ENCODE results near the gene DDR1.
"Not testable (repeated sequence)": the region's sequence is repeated elsewhere in the genome, so short reads cannot be mapped to it uniquely, and the experiment has no call there.

The DDR1 gene

DNA sequence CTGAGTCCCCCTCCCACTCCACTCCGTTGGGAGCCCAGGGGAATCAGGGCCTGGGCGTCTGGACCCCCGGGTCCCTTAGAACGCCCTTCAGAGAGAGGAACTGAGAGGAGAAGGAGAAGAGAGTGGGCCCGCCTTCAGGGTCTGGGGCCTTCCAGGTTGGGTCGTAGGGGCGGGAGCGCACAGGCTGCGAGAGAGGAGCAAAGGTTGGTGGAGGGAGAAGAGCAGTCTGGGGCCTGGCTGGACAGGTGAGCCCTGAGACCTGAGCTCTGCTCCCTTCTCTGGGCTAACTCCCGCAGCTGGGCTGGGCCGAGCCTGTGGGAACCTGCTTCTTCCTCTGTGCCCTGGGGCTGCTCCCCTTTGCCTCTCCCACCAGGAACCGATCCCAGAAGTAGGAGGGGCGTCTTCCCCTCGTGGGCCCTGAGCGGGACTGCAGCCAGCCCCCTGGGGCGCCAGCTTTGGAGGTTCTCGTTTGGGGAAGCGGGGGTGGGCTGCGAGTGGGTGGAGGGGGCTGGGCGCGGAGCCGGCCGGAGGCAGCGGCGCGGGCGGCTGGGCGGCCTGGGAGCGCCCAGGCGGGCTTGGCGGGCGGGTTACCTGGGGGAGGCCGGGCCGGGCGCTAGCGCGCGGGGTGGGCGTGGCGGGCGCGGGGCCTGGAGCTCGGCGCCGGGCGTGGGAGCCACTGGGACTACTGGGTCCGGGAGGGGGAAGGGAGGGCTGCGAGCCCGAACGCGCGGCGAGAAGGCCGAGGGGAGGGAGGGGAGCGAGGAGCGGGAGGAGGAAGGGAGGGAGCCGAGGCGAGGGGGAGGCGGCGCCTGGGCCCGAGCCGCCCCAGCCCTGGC lies at the start of gene DDR1:
Gene DDR1 (plus strand): TSS at position 835 of the 836 bp plus-strand sequence. CDS start 4,211 bp downstream, outside the sequence.
- no peak for DNase-seq

DNA sequence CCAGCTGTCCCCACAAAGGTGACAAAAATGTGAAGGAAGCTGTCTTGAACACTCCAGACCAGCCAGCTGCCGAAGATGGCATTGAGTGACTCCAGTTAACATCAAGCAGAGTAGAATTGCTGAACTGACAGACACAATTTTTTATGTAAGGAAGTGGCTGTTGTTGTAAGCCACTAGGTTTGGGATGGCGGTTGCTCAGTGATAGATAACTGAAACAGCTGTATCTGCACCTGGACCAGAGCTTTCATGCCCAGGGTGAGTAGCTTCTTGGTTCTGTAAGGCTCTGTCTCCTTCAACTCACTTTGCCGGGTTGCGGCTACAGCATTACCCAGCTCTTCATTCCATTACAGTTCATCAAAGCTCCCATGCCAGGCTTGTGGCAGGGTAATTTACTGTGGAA lies 49.7 kb upstream of the DDR1 start:
- no peak for DNase-seq

DNA sequence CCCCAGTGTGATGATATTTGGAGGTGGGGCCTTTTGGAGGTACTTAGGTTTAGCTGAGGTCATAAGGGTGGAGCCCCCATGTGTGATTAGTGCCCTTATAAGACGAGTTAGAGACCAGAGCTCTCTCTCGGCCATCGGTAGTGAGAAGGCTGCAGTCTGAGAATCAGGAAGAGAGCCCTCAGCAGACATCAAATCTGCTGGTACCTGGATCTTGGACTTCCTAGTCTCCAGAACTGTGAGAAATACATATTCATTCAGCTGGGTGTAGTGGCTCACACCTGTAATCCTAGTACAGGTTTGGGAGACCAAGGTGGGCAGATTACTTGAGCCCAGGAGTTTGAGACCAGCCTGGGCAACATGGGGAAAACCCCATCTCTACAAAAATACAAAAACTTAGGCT lies 48.7 kb upstream of the DDR1 start:
- no peak for DNase-seq

DNA sequence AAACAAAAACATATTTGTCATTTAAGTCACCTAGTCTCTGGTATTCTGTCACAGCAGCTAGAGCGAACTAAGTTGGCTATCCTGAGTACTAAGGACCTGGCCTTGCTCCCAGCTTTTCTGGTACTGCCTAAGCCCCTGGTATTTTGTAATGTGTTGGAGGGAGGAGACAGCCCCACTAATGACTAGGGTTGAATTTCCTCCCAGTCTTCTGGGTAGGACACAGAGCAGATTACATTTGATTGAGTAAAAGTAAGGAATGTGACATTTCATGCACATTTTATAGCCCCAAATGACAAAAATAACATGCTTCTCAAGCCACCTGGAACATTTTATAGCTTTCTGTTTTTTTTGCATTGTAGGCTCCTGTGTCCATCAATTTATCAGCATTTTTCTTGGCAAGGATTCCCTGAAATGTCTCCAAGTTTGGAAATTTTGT lies 47.9 kb upstream of the DDR1 start:
- DNase-seq = no peak

DNA sequence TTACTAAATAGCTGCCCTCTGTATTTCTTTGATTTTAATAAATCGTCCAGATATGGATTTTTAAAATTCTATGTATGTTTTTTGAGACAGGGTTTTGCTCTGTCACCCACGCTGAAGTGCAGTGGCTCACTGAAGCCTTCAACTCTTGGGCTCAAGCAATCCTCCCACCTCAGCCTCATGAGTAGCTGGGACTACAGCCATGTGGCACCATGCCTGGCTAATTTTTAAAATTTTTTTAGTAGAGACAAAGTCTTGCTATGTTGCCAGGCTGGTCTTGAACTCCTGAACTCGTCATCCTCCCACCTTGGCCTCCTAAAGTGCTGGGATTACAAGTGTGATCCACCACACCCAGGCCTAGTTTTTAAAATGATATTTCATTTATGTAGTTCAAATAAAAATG lies 47.4 kb upstream of the DDR1 start:
- no peak for DNase-seq

DNA sequence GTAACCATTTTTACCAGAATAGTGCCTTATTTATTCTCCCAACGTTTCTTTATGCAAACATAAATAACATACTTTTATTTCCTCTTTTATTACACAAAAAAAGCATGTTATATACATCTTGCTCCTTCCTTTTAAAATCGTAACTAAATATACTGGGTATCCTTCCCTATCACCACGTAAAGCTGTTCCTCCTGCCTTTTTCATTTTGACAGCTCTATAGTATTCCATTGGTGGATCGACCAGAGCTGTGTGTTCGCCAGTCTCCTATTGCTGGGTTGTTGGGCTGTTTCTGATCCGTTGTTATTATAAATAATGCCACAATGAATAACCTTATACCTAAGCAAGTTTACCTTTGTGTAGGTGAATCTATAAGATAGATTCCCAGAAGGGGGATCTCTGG lies 46.9 kb upstream of the DDR1 start:
- DNase-seq = no peak

DNA sequence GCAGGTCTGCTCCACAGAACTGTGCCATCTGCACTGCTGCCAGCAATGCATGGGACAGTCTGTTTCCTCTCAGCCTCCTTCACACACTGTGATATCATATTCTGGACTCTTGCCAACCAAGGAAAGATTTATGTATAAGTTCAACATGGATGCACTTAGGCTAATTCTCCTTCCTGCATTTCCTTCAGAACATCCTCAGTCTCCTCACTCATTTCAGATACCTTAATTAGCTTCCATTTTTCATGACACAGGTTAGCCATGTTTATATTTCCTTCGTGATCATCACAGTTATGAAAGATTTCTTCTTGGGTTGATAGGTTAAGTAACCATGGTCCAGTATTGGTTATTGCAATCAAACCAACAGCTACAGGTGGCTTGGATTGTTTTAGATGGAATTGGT lies 46.4 kb upstream of the DDR1 start:
- DNase-seq = no peak

DNA sequence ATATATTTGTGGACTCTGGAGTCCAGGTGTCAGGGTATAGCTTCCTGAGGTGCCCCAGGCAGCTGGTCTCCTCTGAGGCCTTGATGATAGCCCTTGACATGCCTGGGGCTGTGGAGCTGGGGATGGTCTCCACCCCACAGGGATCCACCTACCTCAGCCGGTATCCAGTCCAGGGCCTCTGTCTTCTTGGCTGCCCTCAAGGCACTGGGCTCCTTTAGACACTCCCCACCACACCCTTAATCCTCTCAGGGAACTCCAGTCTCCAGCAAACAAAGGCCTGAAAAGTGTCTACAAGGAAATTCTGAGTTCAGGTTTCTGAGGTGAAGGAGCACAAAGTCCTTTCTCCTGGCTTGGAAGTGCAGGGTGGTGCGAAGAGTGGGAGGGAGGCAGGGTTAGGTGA lies 44.6 kb upstream of the DDR1 start:
- no peak for DNase-seq

DNA sequence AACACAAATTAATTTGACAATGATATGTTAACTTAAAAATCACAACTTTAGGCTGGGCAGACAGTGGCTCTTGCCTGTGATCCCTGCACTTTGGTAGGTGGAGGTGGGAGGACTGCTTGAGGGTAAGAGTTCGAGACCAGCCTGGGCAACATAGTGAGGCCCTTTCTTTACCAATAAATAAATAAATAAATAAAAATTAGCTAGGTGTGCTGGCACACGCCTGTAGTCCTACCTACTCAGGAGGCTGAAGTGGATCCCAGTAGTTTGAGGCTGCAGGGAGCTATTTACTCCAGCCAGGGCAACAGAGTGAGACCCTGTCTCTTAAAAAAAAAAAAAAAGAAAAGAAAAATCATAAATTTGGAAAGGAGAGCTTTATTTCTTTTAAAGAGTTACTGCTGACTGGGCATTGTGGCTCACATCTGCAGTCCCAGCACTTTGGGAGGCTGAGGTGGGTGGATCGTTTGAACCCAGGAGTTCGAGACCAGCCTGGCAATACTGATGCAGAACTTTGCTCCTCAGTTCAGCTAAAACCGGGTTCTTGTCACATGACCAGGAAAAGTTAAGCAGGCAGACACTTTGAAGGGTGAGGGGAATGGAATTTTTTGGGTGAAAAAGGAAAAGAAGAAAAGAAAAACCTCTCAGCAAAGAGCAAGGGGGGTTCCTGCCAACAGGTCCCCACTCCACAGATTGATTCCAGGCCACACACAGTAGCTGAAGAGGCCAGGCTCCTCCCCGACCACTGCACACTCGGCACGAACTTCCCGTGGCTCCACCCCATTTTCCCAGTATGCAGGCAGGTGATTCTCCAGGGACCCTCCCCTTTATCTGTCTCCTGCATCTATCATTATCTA lies 44.0 kb upstream of the DDR1 start:
- no peak for DNase-seq

DNA sequence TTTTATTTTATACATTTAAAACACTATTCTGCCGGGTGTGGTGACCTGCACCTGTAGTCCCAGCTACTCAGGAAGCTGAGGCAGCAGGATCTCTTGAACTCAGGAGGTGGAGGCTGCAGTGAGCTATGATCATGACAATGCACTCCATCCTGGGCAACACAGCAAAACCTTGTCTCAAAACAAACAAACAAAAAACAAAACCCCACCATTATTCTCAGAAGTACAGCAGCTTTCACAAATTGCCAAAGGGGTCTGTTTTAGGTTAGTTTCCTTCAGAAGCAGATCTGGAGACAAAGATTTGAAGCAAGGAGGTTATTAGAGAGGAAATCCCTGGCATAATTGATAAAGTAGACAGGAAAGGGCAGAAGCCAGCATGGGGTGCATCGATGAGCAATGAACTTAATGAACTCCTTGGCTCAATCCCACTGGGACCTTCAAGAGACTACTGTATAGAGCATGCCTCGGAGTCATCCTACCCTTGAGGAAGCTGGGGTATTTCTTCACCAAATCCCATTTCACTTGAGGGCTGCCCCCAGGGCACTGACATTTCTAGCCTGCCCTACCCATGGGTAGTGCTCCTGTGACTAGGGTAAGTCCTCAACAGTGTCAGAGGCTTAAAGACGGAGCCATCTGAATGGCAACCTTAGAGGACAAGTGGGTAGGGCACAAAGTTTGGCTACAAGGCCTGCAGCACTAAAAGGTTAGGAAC lies 43.2 kb upstream of the DDR1 start:
- no peak for DNase-seq

DNA sequence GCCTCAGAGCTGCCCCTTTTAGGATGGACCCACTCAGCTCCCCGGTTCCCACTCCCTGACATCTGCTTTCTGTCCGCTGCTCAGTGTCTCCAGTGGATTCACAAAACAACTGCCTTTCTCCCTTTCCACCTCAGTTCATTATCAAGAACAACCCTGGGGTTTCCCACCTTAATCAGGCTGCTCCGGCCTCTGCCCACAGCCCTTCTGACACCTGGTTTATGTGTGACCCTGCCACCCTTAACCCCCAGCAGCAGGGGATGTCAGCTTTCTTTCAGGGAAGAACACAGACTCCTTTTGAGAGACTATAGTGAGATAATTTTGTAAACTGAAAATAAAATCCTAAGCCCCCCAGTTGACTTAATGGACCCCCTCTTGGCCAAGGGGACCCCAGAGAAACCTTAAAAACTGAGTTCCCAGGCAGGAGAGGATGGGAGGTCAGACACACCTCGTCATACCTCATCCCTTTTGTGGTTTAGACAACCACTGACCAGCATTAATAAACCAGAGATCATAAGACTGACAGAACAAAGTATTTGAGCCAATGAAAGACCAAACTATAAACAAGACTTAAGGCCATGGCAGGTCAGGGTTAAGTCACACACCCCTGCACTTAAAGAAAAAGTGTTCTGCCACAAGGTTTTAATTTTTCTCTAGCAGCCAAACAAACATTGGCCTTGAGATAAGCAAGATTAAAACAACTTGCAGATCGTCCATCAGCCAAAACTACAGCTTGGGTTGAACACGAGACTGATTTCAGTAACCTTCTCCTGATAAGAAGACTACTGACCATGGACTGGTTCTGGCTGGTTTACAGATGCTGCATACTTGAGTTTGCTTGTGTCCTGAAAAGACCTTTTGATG lies 42.4 kb upstream of the DDR1 start:
- no peak for DNase-seq

DNA sequence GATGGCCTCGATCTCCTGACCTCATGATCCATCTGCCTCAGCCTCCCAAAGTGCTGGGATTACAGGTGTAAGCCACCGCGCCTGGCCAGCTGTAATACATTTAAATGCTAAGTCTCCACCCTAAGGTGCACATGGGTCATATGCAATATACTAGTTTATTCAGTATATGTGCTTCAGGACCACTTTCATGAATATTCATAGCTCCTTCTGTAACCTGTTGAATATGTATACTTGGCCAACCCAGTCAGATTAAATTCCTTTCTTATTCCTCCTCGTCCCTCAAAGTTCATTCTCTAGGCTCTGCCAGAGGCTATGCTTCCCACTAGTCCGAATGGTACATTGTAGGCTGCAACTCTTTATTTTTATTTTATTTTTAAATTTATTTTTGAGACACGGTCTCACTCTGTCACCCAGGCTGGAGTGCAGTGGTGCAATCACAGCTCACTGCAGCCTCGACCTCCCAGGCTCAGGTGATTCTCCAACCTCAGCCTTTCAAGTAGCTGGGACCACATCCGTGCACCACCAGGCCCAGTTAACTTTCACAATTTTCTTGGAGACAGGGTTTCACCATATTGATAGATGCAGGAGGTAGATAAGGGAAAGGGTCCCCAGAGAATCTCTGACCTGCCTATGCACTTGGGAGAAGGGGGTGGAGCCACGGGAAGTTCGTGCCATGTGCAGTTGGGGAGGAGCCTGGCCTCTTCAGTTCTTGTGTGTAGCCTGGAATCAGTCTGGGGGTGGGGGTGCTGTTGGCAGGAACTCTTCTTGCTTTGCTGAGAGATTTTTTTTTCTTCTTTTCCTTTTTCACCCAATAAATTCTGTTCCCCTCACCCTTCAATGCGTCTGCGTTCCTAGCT lies 41.3 kb upstream of the DDR1 start:
- DNase-seq = no peak

DNA sequence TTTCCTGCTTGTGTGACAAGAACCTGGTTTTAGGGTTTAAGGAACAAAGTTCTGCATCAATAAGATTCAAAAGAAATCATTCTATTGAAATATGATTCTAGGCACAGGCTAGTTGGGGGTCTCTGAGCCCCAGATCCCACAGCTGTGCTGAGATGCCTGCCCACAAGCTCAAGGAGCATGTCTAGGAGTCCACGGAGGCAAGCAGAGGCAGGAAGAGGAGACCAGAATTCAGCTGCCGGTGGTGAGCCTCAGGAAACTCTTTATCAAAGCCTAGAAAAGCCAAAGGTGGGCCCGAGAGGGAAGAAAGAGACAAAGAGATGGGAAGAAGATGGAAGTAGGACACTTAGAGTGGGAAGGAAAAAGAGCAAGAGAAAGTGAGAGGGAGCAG lies 40.7 kb upstream of the DDR1 start:
- no peak for DNase-seq

DNA sequence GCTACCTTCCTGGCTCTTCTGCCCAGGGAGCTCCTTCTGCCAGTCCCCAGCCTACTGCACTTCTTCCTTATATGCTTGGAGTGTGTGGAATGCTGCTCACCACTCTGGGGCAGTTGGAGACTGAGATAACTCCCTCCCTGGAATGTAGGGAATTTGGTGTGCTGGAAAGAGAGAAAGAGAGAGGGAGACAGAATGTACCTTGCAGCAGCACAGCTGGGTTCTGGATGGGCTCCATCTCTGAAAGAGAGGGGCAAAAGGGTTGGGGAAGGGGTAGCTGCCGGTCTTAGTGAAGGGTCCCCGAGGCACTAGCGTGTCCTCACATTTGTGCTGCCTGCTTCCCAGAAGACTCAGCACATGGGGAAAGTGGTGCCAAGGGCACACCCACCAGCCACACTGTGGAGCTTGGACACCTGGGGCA lies 40.2 kb upstream of the DDR1 start:
- DNase-seq = no peak

DNA sequence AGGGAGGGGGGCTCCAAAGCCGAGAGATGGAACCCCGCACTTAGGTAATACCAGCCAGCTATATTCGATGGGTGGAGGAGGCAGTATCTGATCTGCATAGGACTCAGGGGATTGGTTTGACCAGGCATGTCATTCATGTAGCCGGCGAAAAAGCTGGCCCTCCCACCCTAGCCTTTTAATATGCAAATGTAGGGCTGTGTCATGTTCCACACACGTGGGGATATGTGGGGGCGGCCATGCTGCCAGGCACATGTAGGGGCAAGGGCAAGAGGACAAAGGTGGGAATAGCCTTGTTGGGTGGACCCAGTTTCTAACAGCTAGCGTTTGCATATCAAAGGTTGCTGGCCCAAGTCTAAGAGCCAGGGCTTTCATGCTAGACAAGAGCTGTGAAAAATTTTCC lies 39.1 kb upstream of the DDR1 start:
- no peak for DNase-seq

DNA sequence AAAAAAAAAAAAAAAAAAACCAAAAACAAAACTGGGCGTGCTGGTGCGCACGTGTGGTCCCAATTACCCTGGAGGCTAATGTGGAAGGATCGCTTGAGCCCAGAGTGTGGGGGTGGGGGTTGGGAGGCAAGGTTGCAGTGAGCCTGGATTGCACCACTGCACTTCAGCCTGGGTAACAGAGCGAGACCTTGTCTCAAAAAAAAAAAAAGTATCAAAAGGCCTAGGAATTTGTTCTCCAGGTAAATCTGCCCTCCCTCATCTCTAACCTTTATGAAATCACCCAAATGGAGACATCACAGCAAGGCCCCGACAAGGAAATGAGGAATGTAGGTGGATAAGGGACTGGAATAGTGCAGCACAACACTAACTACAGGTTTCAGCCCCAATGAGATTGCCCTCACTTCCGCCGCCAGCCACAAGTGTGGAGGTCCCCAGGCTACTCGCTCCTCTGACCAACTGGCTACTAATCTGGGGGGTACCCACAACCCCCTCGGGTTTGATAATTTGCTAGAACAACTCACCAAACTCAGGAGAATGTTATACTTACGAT lies 36.8 kb upstream of the DDR1 start:
- no peak for DNase-seq

DNA sequence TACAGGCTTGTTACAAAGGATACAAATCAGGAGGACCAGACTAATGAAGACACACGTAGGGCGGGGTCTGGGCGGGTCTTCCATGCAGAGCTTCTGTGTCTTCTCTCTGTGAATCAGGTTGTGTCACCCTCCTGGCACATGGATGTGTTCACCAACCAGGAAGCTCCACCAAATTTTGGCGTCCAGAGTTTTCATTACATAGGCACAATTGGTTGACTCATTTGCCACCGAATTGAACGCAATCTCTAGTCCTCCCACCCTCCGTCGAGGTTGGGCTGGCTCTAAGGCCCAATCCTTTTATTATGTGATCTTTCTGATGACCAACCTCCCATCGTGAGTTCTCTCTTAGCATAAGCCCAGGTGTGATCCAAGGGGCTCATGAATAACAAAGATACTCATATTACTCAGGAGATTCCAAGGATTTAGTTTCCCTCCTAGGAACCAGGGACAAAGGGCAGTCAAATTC lies 36.3 kb upstream of the DDR1 start:
- DNase-seq = no peak

DNA sequence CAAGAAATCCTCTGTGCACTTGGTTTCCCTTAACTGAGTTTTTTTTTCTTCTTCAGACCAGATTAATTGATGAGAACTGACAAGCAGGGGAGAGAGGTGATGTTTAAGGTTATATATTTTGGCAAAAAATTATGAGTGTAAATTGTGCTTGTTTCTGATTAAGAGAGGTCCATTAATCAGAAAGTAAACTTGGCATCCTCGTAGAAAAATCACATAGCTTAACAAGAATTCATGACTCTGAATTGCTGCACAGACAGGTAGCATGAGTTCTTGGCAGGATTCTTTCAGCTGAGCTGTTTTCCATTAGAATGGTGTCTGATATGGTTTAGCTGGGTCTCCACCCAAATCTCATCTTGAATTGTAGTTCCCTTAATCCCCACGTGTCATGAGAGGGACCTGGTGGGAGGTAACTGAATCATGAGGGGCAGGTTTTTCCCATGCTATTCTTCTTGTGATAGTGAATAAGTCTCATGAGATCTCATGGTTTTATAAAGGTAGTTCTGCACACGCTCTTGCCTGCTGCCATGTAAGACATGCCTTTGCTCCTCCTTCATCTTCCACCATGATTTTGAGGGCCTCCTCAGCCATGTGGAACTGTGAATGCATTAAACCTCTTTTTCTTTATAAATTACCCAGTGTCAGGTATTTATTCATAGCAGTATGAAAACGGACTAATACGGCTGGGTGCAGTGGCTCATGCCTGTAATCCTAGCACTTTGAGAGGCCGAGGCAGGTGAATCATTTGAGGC lies 34.2 kb upstream of the DDR1 start:
- no peak for DNase-seq

DNA sequence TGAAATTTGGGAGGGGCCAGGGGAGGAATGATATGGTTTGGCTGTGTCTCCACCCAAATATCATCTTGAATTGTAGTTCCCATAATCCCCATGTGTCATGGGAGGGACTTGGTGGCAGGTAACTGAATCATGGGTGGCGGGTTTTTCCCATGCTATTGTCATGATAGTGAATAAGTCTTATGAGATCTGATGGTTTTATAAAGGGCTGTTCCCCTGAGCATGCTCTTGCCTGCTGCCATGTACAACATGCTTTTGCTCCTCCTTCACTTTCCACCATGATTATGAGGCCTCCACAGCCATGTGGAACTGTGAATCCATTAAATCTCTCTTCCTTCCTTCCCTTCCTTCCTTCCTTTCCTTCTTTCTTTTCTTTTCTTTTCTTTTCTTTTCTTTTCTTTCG lies 31.9 kb upstream of the DDR1 start:
- DNase-seq = not testable (repeated sequence)
